Activated CD8-positive, alpha-beta memory T cell treated with anti-CD3 and anti-CD28 coated beads, Interleukin-2, amount 50 U/mL, for 24 hours (primary cell): ENCODE measurements around the gene NEDD9.

Experiments used
- DNase-seq: peaks from one replicate; pipeline ENCODE4 v3.0.0-alpha.2; 2020; ENCODE audit errors: extremely low read depth

NEDD9 gene

GRCh38 chr6:11143394-11144371 is 88.8 kb downstream of the NEDD9 start:
- DNase-seq = no peak

DNA sequence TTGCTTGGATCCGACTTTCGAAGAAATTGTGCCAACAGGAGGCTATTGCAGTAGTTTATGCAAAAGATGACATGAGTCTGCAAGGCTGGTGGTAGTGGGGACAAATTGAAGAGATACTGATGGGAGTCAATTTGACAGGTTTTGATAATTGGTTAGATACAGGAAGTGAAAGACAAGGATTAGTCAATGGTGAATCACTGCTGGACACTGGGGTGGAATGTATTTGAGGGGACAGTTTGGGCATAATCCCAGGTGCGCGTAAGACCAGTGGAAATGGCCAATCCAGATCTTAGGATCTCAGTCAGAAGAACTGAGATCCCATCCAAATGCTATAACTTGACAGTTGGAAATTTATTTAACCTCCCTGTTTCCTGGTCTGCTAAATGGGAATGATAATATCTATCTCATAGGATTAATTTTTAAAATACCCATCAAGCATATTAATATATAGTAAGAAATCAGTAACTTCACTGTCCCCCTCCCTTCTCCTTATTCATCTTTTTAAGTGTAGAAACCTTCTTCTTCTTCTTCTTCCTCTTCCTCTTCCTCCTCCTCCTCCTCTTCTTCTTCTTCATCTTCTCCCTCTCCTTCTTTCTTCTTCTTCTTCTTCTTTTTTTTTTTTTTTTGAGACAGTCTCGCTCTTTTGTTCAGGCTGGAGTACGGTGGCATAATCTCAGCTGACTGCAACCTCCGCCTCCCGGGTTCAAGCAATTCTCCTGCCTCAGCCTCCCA is 90.0 kb downstream of the NEDD9 start:
- no peak for DNase-seq

DNA sequence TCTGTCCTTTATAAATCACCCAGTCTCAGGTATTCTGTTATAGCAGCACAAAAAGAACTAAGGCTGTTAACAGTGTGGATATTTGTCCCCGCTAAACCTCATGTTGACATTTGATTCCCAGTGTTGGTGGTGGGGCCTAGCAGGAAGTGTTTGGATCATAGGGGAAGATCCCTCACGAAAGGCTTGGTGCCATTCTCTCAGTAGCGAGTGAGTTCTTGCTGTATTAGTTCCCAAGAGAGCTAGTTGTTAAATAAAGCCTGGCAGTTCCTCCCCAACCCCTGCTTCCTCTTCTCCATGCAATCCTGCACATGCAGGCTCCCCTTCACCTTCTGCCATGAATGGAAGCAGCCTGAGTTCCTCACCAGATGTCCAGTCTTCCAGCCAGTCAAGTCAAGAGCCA is 91.2 kb downstream of the NEDD9 start:
- DNase-seq = no peak

DNA sequence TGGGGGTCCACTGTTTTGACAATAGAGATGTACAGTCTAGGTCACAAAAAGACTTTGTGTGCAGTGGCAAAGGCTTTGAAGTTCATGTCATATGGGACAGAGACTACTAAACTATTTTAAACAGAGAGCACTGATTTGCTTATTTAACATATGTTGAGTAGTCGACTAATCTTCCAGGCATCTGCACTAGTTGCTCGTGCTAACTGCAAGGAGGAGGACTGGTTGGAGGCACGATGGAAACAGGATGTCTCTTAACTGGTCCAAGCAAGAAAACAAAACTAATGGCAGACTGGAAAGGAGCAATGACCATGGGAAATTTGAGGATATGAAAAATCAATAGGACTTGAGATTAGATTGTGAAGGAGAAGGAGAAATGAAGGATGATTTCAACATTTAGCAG is 92.4 kb downstream of the NEDD9 start:
- DNase-seq = no peak

DNA sequence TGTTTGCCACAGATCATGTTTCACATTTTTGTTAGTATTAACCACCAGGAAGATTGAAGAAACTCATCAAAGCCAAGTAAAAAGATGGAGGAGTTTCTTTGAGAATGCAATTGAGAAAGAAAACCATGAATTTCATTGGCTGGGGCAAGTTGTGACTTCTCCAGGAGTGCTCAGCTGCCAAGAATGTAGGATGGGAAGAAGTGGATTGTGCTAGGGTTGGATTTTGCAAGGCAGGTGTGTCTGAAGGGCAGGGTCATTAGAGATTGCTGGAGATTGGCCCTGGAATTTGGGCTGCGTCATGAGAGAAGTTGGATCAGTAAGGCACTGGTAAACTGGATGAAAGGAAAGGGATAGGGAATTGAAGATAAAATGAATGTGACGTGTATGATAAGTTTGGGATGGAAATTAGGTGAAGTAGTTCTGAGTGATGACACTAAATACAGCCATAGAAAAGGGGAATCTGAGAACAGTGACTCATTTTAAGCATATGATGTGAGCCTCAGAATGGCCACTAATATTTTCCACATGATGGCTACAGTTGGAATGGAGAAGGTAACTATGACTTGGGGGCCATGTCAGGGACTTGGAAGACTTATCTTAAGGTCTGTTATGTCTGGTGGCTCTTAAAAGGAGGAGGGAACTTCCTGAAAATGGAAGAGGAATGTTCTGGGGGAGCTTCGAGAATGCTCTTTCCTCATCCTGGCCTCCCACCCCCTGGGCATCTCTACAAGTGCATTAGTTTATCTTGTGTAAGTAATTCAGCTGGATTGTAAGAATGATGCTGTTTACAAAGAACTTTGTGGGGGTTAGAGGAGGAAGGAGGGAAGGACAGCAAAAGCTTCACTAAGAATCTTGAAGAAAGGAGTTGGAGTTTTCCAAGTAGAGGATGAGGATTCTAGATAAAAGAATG is 93.2 kb downstream of the NEDD9 start:
- no peak for DNase-seq

GRCh38 chr6:11136809-11137208 is 95.7 kb downstream of the NEDD9 start:
- no peak for DNase-seq
